SW480 (cell line): Measurements from ENCODE around the gene IFI16.
A peak's percentile ranks its signal among the peaks of the same experiment; 100 is the strongest.

ENCODE experiments used
- DNase-seq: peaks from one replicate; pipeline ENCODE4 v3.0.0-alpha.2; 2016; ENCODE audit warnings: low spot score

IFI16 gene

DNA sequence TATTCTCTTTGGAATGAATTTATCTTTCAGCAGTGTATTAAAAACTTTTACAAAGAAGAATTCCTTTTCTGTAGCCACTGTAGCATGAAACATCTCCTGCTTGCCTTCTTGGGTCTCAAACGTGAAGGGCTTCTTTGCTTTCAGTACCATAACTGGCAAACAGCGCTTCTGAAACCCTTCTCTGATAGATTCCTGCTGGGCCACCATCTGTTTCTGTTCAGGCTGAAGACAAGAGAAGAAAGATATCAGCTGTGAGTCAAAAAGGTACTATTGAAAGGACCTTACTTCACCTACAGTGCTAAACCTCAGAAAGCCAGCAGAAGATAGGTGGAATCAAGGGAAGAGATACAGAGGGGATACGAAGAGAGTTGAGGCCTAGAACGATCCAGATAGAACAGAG, 56.4 kb downstream of the IFI16 start:
- DNase-seq: no peak

DNA sequence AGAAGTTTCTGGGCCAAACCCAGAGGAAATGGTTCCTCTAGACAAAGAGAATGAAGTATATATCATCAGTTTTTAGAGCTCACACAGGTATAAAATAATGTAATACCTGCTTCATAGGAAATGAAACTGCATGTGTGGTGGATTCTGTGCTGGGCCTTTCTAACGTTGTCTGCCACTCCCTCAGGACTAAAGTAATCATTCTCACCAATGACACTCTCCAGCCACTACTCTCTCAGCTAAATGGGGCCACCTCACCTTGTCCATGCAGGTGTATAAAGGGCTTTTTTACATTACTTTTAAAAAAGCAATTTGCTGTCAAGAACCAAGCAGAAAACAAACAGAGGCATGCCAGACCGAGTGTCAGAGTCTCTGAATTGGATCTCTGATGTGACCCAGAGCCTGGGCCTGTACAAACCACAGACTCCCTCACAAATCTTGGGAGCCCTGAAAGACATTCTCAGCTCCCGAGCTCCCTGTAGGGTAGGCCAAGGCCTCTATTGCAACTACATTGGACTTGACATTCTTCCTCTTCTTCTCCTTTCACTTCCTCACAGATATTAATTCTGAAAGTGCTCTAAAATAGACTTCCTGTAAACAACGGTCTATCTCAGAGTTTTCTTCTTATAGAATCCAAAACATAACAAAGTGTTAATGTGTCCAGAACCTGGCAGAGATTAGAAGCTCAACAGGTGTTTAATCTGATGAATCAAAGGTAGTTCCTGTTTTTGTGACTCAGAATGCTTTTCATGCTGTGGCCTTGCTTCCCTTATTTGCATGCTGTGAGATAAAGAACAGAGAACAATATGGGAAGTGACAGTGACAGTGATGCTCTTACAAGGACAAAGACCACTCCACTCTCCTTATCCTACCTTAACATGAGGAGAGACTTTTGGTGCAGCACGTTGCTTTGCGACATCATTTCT, 58.3 kb downstream of the IFI16 start:
- DNase-seq: no peak

DNA sequence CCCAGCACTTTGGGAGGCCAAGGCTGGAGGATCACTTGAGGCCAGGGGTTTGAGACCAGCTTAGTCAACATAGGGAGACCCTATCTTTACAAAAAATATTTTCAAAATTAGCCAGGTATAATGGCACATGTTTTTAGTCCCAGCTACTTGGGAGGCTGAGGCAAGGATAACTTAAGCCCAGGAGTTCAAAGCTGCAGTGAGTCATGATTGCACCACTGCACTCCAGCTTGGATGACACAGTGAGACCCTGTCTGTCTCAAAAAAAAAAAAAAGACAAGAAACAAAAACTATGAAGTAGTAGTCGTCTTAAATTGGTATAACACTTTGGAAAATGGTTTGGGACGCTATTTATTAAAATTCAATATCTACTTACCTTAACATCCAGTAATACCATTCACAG, 59.2 kb downstream of the IFI16 start:
- no peak for DNase-seq

DNA sequence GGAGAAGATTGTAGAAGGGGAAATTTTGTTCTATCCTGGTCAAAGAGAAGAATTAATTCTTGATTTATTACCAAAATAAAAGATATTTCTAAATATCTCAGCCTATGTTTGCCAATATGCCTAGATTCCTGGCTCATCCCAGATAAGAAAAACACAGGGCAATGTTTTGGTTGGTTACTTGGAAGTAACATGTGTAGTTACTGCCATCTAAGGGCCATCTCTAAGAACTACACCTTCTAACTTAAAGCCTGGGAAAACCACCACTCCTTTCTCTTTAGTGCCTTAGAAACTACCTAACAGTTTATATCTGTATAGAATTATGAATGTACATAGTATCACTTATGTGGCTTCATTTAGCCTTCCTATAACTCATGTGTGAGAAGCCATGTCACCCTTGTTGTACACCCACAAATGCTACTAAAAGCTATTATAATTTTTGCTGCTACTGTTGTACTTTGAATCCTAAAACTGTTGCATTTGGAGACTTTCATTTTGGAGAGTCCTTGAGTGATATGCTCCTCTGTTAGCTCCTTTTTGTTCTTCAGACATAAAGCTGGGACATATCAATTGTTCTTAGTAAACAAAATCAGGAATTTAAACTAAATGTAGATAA, 62.4 kb downstream of the IFI16 start:
- peak; percentile 58 for DNase-seq

DNA sequence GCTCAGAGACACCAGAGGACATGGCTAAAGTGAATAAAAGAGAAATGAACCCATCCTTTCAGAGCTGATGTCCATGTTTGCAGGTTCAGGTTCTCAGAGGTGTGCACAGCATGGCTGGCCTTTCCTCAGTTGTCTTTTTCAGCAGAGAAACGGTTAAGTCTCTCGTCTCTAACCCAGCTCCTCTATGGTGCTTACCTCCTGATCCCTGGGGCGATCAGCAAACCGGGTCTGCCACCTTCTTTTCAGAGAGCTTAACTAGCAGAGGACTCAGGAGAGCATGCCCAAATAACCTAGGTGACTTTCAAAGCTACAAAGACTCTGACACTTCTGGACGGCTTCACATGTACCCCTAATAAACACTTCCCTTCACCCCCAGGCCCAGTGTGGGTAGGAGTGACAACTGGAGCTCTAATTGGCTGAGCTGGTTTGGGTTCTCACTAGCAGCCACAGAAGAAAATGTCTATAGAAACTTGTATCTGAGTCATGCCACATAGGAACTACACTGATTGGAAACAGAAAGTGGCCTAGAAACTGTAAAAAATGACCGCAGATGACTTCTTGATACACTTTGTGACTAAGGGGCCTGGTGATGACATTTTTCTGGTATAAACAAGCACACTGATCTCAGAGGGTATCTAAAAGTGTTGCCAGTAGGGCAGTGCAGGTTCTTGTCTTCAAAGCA, 66.9 kb downstream of the IFI16 start, which contains the start of gene AIM2:
Gene AIM2 (minus strand): TSS at position 329 of the 682 bp plus-strand sequence. CDS start 3,267 bp downstream, outside the sequence.
- no peak for DNase-seq

DNA sequence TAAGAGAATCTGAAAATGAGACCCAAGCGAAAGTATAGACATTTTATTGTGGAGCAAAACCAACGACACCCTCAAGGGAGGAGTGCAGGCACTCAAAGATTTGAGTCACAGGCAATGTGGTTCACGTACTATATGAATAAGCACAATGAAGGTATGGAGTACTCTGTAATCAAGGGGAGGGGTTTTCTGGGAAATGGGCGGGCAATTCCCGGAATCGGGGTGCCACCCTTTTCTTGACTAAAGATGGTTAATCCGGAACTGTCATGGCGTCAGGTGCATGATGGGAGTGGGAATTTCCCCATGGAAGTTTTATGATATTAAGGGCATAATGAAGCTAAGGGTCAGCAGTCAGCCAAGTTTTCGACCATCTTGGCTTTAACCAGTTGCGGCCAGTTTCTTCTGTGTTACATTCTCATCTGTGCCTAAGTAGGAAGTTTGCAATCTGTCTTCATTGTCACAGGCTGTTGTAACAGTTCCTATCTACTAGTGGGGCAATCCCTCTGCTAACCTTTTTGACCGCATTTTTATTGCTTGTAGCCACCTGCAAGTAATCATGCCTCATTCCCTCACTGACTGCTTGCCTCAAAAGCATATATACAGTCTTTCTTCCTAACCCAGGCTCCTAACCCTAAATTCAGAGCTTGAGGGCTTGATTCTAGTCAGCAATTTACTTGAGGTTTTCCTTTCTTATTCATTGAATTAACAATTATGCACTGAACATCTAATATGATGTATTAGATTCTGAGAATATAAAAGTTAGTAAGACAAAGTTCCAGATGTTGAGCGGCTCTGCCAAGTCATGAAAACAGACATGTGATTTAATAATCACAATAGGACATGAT, 67.6 kb downstream of the IFI16 start:
- no peak for DNase-seq

DNA sequence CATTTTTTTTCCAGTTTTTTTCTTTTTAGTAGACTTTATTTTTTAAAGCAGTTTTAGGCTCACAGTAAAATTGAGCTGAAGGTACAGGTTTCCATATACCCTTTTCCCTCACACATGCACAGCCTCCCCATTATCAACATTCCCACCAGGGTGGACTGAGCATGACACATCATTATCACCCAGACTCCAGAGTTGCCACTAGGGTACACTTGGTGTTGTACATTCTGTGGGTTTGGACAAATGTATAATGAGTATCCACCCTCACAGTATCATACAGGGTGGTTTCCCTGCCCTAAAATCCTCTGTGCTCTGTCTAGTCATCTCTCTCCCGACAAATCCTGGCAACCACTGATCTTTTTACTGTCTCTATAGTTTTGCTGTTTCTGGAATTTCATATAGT, 69.8 kb downstream of the IFI16 start:
- DNase-seq: no peak

DNA sequence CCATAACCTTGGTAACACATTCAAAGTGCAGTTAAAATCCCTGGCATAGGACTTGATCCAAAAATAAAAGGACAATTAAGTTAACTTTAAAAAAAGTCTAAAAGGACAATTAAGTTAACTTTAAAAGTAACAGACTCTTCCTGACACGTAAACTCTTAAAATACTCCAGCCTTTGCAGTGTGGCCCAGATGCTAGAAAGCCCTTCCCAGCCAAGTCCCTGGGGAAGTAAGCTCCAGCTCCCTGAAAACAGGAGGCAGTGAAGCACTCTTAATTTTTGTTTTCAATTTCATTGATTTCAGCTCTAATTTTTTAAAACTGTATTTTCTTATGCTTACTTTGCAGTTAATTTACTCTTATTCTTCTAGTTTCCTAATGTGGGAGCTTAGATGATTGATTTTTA, 71.9 kb downstream of the IFI16 start:
- no peak for DNase-seq

DNA sequence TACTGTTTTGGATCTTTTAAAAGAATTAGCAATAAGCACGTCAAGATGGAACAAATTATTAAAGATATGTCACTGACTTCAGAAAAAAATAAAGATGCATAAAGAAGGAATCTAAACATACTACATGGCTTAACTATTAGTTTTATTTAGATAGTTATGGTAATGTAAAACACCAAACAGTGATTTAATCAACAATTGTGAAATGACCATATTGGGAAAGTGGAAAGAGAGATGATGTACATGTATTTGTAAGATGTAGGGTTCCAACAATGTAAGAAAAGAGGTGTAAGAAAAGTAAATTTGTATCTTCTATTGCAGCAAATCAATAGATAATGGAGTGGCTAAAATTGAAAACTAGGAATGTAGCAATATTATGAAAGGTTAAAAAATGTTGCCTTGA, 73.3 kb downstream of the IFI16 start:
- no peak for DNase-seq

DNA sequence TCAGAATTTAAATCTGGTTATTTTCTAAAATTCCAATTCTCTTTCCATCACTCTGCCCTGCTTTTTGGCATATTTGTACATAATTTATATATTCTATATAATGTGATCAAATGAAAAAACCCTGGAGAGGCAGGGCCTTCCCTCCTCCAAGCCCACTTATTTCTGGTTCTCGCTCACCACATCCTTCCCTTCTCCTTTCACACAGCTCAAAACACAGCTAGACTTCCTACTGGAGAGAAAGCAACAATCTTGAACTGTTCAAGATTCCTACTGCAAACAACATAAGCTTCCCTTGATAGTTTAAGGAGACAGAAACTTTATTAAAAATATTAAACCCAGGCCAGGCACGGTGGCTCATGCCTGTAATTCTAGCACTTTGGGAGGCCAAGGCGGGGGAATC, 74.4 kb downstream of the IFI16 start:
- DNase-seq: no peak

DNA sequence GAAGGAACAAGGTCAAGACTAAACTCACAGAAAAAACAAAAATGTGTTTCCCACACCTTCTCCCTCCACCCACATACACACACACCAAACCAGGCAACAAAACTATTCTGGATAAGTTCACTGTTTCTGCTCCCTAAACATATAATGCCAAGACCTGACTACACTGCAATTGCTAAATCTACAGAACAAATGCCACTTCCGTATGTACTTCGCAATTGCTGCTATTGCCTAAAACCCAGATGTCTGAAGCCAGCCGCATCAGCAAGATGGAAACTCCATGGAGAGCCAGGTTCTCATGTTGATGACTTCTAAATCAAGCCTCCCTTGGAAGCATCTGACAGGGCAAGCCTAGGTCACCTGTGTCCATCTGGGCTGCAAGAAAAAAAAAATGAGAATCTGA, 75.2 kb downstream of the IFI16 start:
- DNase-seq: no peak

DNA sequence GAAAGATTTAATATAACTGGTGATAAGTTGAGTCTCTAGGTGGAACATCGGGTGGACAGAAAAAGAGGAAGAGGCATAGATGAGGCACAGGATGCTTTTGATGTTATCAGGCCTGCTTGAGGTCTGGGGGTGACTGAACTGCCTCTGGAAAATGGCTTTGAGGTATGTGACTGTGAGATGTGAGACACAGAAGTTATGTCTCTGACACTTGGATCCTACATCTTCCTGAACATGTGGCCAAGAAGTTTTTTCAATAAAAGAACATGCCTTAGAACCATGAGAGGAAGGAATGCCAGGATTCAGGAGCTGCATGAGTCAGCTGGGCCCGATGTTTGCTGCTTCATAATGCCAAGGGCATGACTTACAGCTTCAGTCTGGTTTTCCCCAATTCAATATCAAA, 78.3 kb downstream of the IFI16 start:
- no peak for DNase-seq

DNA sequence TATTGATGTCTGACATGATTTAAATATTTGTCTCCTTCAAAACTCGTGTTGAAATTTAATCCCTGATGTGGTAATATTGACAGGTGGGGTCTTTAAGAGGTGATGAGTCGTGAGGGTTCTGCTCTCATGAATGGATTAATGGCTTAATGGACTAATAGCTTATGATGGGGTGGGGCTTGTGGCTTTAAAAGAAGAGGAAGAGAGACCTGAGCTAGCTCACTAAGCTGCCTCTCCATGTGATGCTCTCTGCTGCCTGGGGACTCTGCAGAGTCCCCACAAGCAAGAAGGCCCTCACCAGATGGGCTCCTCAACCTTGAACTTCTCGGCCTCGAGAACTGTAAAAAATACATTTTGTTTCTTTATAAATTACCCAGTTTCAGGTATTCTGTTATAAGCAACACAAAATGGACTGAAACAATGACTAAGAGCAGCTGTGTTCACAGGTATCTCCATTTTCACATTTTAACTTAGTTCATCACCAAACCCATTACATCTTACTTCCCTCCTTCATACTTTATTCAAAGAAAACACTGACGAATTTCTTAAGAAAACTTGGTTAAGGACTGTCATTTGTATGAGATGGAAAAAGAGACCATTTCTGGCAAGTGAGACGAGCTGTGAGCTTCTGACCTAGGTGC, 79.0 kb downstream of the IFI16 start:
- no peak for DNase-seq

DNA sequence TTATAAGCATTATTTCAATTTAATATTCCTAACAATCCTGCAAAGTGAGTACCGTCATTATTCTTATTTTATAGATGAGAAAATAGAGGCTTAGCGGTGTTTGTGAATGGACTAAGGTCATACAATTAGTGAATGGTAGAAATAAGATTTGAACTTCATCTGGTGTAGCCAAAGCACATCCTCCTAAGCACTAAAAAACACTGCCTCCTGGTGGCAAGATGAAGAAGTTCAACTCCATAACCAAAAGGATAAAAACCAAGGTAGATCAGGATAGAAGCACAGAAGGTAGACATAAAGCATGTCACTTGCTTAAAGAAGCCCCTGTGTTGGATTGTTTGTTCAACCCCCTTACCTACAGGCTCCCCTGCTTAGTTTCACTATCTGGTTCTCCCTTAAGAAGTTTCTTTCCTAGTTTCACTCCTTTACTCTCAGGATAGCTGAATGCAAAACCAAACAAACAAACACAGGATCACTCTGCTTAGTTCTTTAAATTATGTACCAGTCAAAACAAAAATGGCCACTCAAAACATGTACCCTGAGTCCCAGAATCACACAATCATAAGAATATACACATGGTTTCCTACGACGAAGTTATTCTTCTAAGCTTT, 79.6 kb downstream of the IFI16 start:
- no peak for DNase-seq

DNA sequence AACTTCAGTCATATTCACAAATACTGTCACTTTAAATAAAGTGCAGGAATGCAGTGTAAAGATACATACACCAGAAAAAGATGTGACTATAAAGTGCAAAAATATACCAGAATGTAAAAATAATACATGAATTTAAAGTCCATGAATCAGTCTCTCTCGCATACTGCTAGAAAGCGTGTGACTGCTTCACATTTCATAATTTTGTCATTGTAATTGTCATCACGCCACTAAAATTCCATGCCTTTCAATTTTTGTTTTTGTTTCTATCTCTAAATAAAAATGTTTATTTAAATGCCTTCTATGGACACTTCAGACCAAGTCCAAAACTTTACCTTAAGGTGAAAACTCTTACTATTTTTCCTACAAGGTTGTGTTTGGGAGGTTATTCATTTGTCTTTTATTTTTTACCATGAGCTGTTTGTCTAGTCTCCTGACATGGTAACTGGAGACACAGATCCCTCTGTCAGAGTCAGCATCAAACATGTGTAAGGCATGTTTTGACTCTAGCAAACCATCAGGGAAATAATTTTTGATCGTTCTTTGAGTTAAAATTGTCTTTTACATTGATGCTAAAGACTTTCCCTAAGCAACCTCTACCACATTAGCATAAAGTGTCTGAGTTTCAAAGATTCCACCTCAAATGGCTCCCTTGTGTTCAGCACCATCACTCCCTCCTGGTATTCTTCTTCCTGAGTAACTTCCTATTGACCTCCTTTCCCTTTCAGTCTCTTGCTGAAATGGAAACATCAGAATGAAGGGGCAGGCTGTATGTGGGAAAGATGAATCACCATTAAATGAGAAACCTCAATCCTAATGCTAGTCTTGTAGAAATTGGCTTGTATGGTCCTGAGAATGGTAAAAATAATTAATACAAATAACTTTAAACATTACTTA, 80.8 kb downstream of the IFI16 start:
- no peak for DNase-seq

DNA sequence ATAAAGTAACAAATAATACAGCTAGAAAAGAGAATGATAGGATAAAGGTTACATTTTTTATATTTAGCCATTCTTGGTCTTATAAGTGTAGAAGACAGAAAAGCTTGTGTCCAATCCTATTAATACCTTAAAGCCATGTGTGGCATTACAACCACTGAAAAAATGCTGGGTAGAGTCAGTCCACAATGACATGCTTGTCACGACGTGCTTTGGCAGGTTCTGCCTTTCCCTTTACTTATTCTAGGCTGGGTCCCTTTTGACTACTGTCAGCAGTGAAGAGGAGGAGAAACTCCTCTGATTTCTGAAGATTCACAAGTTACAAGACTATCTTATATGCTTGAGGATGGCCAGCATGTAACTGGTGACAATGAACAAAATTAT, 81.5 kb downstream of the IFI16 start:
- DNase-seq: no peak

DNA sequence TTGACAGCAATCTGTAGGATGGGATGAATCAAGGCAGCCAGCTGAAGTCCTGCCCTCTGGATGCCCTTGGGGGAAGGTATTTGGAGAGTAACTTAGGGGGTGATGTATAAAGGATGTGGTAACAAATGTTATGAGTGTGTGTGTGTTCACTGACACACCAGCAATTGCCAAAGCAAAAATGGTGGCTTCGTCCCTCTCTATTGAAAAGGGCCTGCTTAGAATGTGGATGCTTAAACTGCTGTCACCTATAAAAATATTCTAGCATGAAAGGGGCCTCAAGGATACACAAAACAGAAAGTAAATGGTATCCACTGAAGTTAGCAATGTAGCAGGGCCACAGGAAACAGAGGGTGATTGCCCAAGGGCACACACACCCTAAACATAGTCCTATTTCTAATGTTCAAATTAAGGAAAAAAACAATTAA, 81.9 kb downstream of the IFI16 start:
- DNase-seq: no peak

DNA sequence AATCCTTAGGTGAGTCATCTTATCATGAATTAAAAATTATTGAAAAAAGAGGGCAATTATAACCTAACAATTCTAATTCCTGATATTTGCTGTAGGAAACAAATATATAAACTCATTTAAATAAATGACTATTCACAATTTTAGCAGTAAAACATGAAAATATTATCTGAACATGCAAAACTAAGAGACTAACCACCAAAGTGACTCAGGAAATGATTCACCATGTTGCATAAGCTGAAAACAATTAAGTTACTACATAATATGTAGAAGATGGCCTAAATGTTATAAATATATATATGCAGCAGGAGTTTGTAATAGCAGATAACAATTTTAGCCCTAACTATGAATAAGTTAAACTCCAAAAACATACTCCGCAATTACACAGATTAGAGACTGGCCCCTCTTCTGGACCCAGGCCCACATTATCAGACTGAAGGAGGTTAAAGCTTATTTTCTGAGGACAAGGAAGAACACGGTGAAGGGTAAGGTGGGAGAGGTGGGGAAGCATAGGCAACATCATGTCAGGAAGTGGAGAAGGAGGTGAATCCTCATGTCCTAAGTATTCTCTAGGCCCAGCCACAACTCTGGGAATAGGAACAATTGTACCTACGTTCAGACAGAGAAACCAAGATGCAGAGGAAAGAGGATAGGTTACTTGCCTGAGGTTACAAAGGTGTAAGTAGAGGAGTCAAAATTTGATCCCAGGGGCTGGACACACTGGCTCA, 82.5 kb downstream of the IFI16 start:
- no peak for DNase-seq

DNA sequence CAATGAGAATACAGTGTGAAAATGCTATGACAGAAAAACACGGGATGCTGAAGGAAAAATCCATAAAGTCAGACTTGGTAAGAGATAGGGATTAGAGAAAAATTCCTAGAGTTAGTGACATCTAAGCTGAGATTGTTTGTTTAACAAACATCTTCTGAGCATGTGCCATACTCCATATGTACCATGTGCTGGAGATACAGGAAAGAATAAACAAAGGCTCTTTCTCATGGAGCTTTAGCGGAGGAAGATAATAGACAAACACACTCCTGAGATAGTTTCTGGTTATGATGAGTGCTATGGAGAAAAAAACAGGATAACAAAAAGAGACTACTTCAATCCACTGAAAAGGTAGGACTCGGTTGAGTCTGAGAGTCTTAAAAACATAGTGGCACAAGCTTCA, 88.9 kb downstream of the IFI16 start:
- DNase-seq: no peak
